Daoy (cell line): ENCODE measurements around the gene IFRD2. TPM values are rescaled to one million over a fixed set of nuclear protein-coding genes. Genes with fewer than 3 reads are reported as not detected.
"Not testable (repeated sequence)": the region's sequence is repeated elsewhere in the genome, so short reads cannot be mapped to it uniquely, and the experiment has no call there.

Source experiments
- DNase-seq: peaks from one replicate; pipeline ENCODE4 v3.0.0-alpha.2; 2015; ENCODE audit warnings: low read depth
- total RNA-seq: library from RNA; depleted of rRNA; stranded (reverse); fragments of >200 nt; shearing (Covaris generic); gene quantifications from 2 replicates; pipeline ENCODE4 v1.2.3, GENCODE V29; 2014

The IFRD2 gene
- total RNA-seq, 1 experiment from 2014 or later, result 96.4 TPM

DNA sequence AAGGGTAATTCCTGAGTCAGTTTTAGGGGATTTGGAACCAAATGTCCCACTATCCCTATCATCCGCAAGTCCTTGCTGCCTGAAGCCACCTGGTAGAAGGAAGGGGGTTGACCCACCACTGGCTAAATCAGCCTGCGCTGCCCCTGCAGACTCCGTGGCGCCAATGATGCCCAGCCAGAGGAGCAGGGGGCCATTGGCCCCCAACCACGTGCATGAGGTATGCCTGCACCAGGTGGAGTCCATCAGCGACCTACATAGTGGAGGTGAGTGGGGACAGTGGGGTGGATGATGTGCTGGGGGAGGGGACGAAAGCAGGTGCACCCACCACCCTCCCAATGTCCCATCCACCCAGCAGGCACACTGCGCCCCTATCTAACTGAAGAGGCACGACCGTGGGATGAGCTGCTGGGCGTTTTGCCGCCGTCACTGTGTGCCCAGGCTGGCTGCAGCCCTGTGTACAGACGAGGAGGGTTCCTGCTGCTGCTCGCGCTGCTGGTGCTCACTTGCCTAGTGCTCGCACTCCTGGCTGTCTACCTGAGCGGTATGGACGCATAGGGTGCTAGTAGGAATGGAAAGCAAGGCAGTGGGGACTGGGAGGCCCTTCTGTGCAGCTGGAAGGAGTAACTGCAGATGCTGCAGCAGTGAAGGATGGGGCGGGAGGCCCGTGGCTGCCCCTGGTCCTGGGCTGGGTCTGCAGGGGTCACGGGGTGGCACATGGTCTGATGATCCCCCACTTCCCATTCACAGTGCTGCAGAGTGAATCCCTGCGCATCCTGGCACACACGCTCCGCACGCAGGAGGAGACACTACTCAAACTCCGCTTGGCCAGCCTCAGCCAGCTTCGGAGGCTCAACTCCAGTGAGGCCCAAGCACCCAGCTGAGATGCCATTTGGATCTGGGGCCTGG, 5.7 kb downstream of the IFRD2 start:
- DNase-seq, result no peak

DNA sequence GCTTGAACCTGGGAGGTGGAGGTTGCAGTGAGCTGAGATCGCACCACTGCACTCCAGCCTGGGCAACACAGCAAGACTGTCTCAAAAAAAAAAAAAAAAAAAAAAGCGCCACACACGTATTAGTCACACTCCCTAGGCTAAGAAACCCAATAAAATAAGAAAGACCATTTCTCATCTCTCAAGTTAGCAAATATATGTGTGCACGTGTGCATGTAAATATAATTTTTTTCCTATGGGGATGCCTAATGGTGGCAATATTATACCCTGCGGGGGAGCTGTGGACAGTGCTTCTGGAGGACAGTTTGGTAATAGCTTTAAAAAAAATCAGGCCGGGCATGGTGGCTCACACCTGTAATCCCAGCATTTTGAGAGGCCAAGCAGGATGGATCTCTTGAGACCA, 8.1 kb downstream of the IFRD2 start:
- DNase-seq, result not testable (repeated sequence)

DNA sequence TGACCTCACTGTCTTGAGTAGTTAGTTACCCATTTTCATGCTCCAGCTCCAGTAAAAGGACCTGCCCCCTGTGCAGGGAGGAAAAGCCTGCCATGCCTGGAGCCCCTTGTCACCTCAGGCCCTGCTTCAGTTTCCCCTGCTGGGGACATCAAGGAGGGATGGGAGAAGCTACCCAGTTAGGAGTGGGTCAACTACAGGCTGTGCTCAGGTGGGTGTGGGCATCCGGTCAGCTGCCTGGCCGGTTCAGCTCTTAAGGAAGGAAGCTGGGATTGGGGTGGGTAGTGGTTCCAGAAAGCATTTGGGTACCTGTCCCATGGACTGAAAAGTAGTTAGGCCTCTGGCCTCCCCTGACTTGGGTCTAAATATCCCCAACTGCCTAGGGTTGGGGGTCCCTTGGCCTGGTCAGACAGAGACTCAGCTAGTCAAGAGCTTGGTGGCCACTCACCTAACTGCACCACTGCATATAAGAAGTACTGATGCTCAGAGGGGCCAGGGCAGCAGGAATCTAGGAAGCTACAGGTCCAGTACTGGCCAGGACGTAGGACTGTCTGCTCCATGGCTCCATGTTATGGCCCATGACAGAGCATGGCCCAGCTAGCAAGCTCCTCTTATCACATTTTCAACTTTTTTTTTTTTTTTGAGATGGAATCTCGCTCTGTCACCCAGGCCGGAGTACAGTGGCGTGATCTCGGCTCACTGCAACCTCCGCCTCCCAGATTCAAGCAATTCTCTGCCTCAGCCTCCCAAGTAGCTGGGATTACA, 12.8 kb downstream of the IFRD2 start:
- DNase-seq, result no peak

DNA sequence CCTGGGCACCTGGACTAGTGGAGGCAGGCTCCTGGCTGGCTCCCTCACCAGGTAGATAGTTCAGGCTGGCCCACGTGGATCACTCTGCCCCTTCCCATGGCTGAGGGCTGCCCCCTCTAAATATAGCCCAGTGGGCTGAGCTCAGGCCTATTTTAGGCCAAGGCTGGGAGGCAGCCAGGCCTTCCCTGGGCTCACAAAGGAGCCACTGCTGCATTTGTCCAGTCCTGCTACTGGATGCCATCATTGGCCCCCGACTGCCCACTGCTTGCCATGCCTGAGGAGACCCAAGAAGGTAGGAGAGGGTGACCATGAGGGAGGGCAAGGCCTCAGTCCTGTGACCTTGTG, 13.4 kb downstream of the IFRD2 start, which contains the start of gene LSMEM2:
Gene LSMEM2, plus strand, starts transcription at position 208 of the 345 bp plus-strand sequence. Its CDS starts 27 bp downstream, at position 235.
- DNase-seq, result no peak

DNA sequence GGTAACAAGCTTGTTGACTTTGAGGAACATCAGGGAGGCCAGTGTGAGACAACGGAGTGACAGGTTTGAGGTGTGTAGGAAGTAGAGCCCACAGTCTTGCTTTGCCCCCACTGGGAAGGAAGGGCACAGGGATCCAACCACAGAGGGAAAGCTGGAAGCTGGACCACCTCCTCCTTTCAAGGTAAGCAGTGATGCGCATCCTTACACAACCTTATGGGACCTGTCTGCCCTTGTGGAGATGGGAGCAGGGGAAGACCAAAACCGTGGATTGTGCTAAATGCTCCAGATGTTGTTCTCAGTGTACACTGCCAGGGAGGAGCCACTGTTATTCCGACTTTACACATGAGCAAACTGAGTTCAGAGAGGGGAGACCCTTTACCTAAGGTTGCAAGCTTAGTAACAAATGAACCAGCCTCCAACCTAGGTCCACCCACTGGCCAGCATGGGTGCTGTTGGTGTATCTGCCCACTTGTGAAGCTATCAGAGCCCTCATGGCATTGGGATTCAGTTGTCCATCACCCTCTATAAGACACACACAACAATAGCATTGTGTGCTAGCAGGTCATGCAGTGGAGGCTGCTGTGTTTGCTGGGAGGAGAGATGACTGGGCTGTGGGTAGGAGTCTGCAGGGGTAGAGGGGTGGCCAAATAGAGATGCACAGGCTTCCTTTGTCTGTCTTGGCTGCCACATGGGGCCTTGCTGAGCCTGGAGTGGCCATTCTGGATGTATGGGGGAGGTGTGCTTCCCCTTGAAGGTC, 13.9 kb downstream of the IFRD2 start:
- no peak for DNase-seq

DNA sequence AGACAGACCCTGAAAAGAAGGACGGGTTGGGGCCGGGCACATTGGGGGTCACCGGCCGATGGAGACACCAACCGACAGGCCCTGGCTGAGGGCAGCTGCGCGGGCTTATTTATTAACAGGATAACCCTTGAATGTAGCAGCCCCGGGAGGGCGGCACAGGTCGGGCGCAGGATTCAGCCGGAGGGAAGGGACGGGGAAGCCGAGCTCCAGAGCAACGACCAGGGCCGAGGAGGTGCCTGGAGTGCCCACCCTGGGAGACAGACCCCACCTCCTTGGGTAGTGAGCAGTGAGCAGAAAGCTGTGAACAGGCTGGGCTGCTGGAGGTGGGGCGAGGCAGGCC, 15.5 kb downstream of the IFRD2 start:
- DNase-seq, result no peak

DNA sequence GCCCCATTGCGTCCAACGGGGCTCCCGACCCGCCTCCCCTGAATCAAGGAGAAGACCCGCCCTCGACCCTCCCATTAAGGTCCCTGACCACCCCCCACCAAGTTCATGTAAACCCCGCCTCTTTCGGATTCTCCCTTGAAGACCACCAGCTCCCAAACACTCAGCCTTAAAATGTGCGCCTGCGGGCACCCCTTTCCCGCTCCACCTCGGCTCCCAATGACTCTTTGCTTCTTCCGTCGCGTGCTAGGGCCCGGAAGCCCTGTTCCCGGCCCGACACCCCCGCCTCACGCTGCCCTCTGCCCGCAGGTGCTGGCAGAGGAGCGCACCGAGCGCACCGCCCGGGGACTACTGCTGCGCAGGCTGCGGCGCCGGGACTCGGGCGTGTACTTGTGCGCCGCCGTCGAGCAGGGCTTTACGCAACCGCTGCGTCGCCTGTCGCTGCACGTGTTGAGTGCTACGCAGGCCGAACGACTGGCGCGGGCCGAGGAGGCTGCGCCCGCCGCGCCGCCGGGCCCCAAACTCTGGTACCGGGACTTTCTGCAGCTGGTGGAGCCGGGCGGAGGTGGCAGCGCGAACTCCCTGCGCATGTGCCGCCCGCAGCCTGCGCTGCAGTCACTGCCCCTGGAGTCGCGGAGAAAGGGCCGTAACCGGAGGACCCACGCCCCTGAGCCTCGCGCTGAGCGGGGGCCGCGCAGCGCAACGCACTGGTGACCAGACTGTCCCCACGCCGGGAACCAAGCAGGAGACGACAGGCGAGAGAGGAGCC, 16.1 kb downstream of the IFRD2 start:
- DNase-seq, result no peak

DNA sequence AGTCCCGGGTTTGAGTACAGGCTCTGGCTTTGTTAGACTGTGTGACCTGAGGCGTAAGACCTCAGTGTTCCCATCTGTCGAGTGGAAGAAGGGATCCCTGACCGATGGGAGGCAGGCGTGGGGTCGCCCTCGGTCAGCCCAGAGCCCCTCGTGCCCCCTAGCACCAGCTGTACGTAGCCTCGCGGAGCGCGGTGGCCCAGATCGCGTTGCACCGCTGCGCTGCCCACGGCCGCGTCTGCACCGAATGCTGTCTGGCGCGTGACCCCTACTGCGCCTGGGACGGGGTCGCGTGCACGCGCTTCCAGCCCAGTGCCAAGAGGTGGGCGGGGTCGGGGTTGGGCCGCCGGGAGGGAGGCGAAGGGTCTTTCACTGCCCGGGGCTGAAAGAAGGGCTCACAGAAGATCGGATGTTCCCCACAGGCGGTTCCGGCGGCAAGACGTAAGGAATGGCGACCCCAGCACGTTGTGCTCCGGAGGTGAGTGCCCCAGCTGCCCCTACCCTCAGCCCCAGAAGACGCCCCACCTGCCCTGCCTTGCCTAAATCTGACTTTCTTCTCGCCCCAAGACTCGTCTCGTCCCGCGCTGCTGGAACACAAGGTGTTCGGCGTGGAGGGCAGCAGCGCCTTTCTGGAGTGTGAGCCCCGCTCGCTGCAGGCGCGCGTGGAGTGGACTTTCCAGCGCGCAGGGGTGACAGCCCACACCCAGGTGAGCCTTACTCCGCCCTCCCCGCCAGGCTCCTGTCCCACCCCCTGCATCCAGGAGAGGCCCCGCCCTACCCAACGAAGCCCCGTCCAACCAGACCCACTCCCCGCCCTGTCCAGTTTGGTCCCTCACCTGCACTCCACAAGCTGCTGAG, 16.9 kb downstream of the IFRD2 start:
- no peak for DNase-seq

DNA sequence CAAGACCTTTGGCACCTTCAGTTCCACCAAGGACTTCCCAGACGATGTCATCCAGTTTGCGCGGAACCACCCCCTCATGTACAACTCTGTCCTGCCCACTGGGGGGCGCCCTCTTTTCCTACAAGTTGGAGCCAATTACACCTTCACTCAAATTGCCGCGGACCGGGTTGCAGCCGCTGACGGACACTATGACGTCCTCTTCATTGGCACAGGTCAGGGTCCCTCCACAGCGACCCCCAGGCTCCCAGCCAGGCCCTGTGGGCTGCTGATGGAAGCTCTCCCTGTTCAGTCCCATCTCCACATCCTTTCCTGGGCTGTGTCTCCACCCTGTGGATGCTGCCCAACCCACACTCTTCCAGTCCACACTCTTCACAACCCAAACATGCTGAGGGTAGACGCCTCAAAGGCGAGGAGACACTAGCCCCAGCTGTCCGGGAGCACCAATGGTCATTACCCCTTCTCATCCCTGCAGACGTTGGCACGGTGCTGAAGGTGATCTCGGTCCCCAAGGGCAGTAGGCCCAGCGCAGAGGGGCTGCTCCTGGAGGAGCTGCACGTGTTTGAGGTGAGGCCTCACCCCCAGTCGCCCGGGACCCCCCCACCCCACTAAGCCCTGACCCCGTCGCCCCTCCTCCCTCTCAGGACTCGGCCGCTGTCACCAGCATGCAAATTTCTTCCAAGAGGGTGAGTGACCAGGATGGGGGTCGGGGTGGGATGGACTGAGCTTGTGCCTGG, 17.7 kb downstream of the IFRD2 start:
- DNase-seq, result peak; percentile 57

DNA sequence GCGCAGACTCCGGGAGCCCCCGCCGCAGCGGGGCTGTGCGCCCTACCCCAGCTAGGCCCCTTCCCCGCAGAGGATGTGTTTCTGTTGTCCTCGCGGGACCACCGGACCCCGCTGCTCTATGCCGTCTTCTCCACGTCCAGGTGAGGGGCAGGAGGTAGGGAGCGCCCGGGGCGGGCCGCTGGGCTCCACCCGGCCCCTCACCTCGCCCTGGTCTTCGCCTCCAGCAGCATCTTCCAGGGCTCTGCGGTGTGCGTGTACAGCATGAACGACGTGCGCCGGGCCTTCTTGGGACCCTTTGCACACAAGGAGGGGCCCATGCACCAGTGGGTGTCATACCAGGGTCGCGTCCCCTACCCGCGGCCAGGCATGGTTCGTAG, 18.6 kb downstream of the IFRD2 start:
- DNase-seq, result no peak

DNA sequence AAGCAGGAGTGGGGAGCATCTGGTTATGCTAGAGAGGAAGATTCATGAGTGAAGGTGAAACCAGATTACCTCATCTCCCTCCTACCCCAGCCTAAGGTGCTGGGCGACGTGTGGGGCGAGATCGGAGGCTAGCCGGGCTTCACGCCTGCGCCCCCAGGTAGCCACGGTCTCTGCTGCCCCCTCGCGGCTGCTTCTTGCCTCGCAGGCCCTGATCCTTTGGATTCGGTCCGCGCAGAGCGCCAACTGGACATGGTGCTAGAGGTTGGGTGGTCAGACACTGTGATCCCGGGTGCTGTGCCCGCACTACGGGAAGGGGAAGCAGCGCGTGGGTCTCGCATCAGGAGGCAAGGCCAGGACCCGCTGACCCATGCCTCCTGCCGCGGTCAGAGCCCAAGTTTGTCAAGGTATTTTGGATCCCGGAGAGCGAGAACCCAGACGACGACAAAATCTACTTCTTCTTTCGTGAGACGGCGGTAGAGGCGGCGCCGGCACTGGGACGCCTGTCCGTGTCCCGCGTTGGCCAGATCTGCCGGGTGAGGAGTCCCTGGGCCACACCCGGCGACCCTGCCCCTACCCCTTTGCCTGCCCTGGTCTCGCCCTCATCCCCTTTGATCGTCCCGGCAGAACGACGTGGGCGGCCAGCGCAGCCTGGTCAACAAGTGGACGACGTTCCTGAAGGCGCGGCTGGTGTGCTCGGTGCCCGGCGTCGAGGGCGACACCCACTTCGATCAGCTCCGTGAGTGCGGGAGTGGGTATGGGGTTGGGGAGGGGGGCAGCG, 19.1 kb downstream of the IFRD2 start:
- peak; percentile 85 for DNase-seq

DNA sequence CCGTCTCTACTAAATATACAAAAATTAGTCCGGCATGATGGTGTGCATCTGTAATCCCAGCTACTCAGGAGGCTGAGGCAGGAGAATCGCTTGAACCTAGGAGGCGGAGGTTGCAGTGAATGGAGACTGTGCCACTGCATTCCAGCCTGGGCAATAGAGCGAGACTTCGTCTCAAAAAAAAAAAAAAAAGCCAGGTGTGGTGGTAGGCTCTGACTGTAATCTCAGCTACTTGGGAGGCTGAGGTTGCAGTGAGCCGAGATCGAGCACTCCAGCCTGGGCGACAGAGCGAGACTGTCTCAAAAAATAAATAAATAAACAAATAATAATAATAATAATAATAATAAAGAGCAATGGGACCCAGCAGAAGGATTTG, 19.7 kb downstream of the IFRD2 start:
- not testable (repeated sequence) for DNase-seq

DNA sequence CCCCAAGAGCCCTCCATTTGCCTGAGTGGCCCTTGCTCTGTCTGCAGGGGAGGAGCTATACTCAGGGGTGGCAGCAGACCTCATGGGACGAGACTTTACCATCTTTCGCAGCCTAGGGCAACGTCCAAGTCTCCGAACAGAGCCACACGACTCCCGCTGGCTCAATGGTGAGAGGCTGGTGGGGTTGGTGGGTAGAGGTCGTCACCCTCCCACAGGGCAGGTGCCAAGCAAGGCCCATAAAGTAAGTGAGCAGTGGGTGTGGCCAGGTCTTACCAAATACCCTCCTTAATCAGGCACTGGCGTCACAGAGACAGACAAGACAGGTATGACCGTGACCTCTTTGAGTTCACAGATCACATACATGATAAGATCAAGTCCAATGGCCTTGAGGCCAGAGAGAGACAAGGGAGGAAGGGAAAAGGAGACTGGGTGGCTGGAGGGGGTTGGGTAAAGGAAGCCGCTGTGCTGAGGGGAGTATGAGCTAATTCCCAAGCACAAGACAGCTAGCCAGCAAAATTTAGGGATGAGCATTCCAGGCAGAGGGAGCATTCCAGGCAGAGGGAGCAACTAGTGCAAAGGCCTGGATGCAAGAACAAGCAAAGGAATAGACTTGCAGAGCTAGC, 20.8 kb downstream of the IFRD2 start:
- no peak for DNase-seq

DNA sequence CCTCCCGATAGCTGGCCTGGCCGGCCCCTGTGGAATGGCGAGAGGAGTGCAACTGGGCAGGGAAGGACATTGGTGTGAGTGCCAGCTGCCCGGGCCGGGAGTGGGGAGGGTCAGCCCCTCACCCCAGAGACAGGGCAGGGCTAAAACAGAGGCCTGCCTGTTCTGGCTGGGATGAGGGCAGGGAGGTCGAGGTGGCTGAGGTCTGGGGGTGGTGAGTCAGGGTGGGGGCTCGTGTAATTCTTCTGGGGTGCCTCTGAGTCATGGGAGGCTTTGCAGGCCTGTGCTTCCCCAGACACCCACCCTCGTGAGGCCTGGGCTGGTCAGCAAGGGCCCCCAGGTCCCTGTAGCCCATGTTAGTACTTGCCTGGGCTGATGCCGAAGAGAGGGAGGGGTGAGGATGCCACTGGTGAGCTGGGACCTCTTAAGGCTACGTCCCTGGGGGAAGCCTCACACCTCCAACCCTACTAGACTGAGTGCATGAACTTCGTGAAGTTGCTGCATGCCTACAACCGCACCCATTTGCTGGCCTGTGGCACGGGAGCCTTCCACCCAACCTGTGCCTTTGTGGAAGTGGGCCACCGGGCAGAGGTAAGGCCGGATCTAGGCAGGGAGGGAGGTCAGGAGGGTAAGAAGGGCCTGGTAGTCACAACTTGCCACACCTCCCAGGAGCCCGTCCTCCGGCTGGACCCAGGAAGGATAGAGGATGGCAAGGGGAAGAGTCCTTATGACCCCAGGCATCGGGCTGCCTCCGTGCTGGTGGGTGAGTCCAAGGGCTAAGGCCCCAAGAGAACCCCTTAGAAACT, 21.6 kb downstream of the IFRD2 start:
- DNase-seq, result no peak

DNA sequence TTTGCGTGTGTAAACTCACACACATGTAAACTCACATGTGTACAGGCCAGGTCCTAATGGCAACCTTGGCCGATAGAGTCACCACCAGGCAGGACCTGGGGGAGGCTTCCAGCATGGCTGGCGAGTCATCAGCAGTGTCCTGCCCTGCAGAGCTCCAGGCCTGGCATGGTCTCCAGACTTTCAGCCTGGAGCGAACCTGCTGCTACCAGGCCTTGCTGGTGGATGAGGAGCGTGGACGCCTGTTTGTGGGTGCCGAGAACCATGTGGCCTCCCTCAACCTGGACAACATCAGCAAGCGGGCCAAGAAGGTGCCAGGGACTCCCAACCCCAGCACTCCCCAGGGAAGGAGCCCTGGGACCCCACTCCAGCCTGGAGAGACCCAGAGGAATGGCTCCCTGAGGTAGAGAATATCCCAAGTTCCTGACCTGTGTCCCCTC, 22.2 kb downstream of the IFRD2 start:
- DNase-seq, result peak; percentile 55

DNA sequence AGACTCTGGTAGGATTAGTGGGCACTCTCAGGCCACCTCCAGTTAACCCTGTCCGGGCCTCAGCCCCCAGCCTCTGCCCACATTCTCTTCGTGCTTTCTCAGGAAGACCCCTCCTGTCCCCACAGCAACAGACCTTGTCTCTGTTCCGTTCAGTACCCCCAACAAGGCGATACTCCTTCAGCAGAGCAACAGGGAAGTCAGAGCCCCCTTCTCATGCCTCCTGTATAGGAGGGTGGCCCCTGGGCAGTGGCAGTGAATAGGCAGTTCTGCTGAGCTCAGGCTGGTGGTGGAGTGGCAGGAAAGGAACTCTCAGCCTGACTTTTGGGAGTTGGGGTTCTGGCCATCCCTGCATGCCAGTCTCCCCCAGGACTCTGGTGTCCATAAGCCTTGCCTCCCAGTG, 22.8 kb downstream of the IFRD2 start:
- no peak for DNase-seq

DNA sequence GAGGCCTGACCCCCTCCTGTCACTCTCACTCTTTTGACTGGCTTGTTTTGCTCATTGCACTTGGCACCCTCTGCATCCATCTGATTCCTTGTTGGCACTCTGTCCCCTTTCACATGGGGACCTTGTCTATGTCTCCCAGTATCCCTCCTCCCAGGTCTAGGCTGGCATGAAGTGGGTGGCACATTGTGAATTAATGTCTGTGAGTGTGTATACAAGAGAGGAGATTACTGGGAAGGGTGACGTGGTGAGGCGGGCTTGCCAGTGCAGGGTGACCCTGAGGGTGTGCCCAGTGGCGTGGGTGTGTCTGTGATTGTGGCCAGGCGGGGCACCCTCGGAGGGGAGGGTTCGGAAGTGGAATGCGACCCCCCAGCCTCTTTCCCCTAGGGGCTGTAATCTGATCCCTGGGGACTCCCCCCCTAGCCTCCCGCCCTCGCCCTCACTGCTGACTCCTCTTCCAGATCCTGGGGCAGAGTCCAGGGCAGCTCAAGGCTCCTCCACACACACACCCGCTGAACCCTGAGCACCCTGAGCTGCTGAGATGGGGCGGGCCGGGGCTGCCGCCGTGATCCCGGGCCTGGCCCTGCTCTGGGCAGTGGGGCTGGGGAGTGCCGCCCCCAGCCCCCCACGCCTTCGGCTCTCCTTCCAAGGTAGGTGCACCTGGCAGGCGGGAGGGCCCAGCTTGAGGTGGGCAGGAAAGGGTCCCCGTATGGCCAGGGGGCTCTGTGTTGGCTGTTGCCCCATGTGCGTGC, 23.4 kb downstream of the IFRD2 start, which contains the start of gene SEMA3B:
Gene SEMA3B, plus strand, starts transcription at position 445 of the 749 bp plus-strand sequence. Its CDS starts 94 bp downstream, at position 539.
- DNase-seq, result peak; percentile 69
